ENCODE measurements around the gene UGT1A10.
A peak's percentile ranks its signal among the peaks of the same experiment; 100 is the strongest.

Gene UGT1A10

GRCh38 chr2:233656443-233656842 lies 20.2 kb downstream of the UGT1A10 start:
- peak; percentile 52 for DNase-seq

- DNase-seq, result no peak
These were observed 22.4 kb downstream of the UGT1A10 start for GRCh38 chr2:233658610-233659009.

- no peak for DNase-seq
These were observed 27.7 kb downstream of the UGT1A10 start for GRCh38 chr2:233663911-233664310.

GRCh38 chr2:233668605-233669260 lies 32.5 kb downstream of the UGT1A10 start:
- no peak for DNase-seq

- no peak for DNase-seq
These were observed 35.3 kb downstream of the UGT1A10 start, which contains the start of gene UGT1A9 for GRCh38 chr2:233671290-233672161. Gene UGT1A9 (plus strand): TSS chr2:233671898. CDS start chr2:233671935, 37 bp downstream.

- peak; percentile 54 for DNase-seq
These were observed 36.6 kb downstream of the UGT1A10 start for GRCh38 chr2:233672886-233673285.

GRCh38 chr2:233673896-233674295 lies 37.6 kb downstream of the UGT1A10 start:
- DNase-seq, result no peak

- DNase-seq, result no peak
These were observed 38.1 kb downstream of the UGT1A10 start for GRCh38 chr2:233674314-233674713.

GRCh38 chr2:233674995-233675394 lies 38.7 kb downstream of the UGT1A10 start:
- DNase-seq, result no peak

- DNase-seq, result no peak
These were observed 39.8 kb downstream of the UGT1A10 start for GRCh38 chr2:233676046-233676445.

- DNase-seq, result no peak
These were observed 42.9 kb downstream of the UGT1A10 start for GRCh38 chr2:233679196-233679595.

- DNase-seq, result no peak
These were observed 44.3 kb downstream of the UGT1A10 start for GRCh38 chr2:233680361-233681045.

- no peak for DNase-seq
These were observed 45.4 kb downstream of the UGT1A10 start, which contains the start of gene UGT1A7 for GRCh38 chr2:233681521-233682099. Gene UGT1A7 (plus strand): TSS chr2:233681901. CDS start chr2:233681938, 37 bp downstream.

- no peak for DNase-seq
These were observed 48.4 kb downstream of the UGT1A10 start for GRCh38 chr2:233684640-233685039.

- peak; percentile 86 for DNase-seq
These were observed 50.7 kb downstream of the UGT1A10 start for GRCh38 chr2:233686928-233687327.

GRCh38 chr2:233688341-233688740 lies 52.1 kb downstream of the UGT1A10 start:
- no peak for DNase-seq

GRCh38 chr2:233689031-233689430 lies 52.8 kb downstream of the UGT1A10 start:
- DNase-seq, result peak; percentile 32

GRCh38 chr2:233689501-233689900 lies 53.3 kb downstream of the UGT1A10 start:
- peak; percentile 69 for DNase-seq

GRCh38 chr2:233690444-233690843 lies 54.2 kb downstream of the UGT1A10 start:
- DNase-seq, result no peak

- no peak for DNase-seq
These were observed 55.5 kb downstream of the UGT1A10 start for GRCh38 chr2:233691443-233692433.

GRCh38 chr2:233692648-233693047 lies 56.4 kb downstream of the UGT1A10 start, which contains the start of gene UGT1A6:
Gene UGT1A6 (plus strand): TSS chr2:233692890. CDS start chr2:233693005, 115 bp downstream.
- DNase-seq, result no peak

GRCh38 chr2:233693963-233694362 lies 57.7 kb downstream of the UGT1A10 start:
- no peak for DNase-seq
